Prostate gland (tissue), 2 donors: ENCODE results near the gene INPP4B. TPM values are rescaled to one million over a fixed set of nuclear protein-coding genes. Genes with fewer than 3 reads are reported as not detected.

ENCODE experiments used
- DNase-seq: peaks from one replicate; pipeline ENCODE4 v3.0.0-alpha.2; 2019; ENCODE audit warnings: low spot score
- H3K27ac ChIP-seq, 2 donors: fragments of 200-600 bp; sonication (generic); 2 replicates each; pipeline ENCODE4 v1.5.1; 2017 to 2019
- H3K27me3 ChIP-seq: fragments of 200-600 bp; sonication (generic); replicated peaks from 2 replicates; pipeline ENCODE4 v1.5.1; 2019; ENCODE audit not compliant: insufficient read depth
- H3K36me3 ChIP-seq, 2 donors: fragments of 200-600 bp; sonication (generic); 1 replicate in 1 of 2; 2 replicates in 1 of 2; pipeline versions ENCODE4 v1.5.1 to v1.8.1; 2017 to 2019
- H3K4me1 ChIP-seq: fragments of 200-600 bp; sonication (generic); replicated peaks from 2 replicates; pipeline ENCODE4 v1.5.1; 2019
- H3K4me3 ChIP-seq, 2 donors: fragments of 200-600 bp; sonication (generic); 2 replicates each; pipeline ENCODE4 v1.5.1; 2017 to 2019
- H3K9me3 ChIP-seq: fragments of 200-600 bp; sonication (generic); 2 replicates; pipeline ENCODE4 v1.5.1; 2017
- POLR2A ChIP-seq: fragments of 450-650 bp; IDR thresholded peaks from one replicate; pipeline ENCODE4 v1.6.1; 2016; ENCODE audit warnings: antibody characterized with exemption, mild to moderate bottlenecking
- POLR2AphosphoS5 ChIP-seq: sonication (generic); formaldehyde crosslinking; IDR thresholded peaks from one replicate; pipeline ENCODE4 v1.6.1; 2017; ENCODE audit warnings: antibody characterized with exemption
- WGBS: methylation state at CpG from one replicate; pipeline ENCODE4 v1.1.5; 2018; 5-methylcytosine and 5-hydroxymethylcytosine counted together
- intact Hi-C: fragments of 100-400 bp; cut with DNase I; formaldehyde crosslinking; loops from one replicate; pipeline ENCODE4 v1.14.2; 2022
- total RNA-seq, 2 donors: library from RNA; depleted of rRNA; stranded (reverse); fragments of >200 nt; gene quantifications; one replicate each; pipeline ENCODE4 v1.1.0, GENCODE V29; 2016
- TF ChIP-seq, protein P1 (sequence below), 4 experiments: fragments of 200-600 bp in 2 of 4; fragments of 450-650 bp in 2 of 4; sonication (generic) in 2 of 4; IDR thresholded peaks; 1 replicate in 3 of 4; 2 replicates in 1 of 4; pipeline ENCODE4 v1.5.1; 2016 to 2019; ENCODE audit warnings: antibody characterized with exemption in 4 of 4, mild to moderate bottlenecking in 2 of 4, moderate library complexity in 2 of 4

The INPP4B gene
- total RNA-seq, 2 donors from 2014 or later = 22.3 to 49.7 TPM

DNA sequence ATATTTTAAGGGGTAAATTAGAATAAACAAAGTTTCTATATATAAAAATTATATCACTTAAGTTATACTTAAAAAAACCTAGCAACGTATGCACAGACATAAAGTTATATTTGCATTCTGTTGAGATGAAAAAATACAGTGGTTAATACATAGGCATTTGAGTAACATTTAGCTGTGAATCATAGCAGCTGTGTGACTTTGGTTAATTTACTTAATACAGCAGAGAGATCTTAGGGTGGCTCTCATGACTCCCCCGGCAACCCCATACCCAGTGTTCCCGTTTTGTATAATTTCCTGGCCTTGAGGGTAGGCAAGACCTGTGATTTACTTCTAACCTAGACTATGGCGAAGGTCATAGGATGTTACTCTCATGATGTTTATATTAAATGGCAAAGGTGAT is 504.8 kb downstream of the INPP4B start:
- Histone ChIP-seq H3K27me3 (no peaks in the 10 kb centered on the region), H3K4me1 (no peaks in the 10 kb centered on the region)

GRCh38 chr4:142339053-142339452 is 507.0 kb downstream of the INPP4B start:
- WGBS = 57% methylated on average over 1 of the region's 1 CpG

More for the DNA sequence above, 504.8 kb downstream of the INPP4B start:
- H3K36me3 ChIP-seq = no peaks in the 10 kb centered on the region
- 96% methylated on average over 4 of the region's 4 CpGs for WGBS
- DNase-seq = no peak
- intact Hi-C loops = no loop called here
- H3K9me3 ChIP-seq = no peaks in the 10 kb centered on the region
- H3K27ac ChIP-seq = no peak overlapping the region
- H3K4me3 ChIP-seq = no peak overlapping the region
- TF ChIP-seq, protein P1, sequence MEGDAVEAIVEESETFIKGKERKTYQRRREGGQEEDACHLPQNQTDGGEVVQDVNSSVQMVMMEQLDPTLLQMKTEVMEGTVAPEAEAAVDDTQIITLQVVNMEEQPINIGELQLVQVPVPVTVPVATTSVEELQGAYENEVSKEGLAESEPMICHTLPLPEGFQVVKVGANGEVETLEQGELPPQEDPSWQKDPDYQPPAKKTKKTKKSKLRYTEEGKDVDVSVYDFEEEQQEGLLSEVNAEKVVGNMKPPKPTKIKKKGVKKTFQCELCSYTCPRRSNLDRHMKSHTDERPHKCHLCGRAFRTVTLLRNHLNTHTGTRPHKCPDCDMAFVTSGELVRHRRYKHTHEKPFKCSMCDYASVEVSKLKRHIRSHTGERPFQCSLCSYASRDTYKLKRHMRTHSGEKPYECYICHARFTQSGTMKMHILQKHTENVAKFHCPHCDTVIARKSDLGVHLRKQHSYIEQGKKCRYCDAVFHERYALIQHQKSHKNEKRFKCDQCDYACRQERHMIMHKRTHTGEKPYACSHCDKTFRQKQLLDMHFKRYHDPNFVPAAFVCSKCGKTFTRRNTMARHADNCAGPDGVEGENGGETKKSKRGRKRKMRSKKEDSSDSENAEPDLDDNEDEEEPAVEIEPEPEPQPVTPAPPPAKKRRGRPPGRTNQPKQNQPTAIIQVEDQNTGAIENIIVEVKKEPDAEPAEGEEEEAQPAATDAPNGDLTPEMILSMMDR (IDR thresholded peaks at IDR 0.05) = no peak
- TF ChIP-seq POLR2A (no peak), POLR2AphosphoS5 (no peak)

GRCh38 chr4:142336251-142336934 is 509.7 kb downstream of the INPP4B start:
- 88% methylated on average over 11 of the region's 12 CpGs for WGBS
- Histone ChIP-seq H3K4me1 (no peaks in the 10 kb centered on the region), H3K36me3 (no peaks in the 10 kb centered on the region)

More at GRCh38 chr4:142339053-142339452, 507.0 kb downstream of the INPP4B start:
- H3K27me3 ChIP-seq = no peaks in the 10 kb centered on the region
- H3K9me3 ChIP-seq = no peaks in the 10 kb centered on the region
- no peak for DNase-seq
- H3K36me3 ChIP-seq = no peaks in the 10 kb centered on the region
- no peaks in the 10 kb centered on the region for H3K4me1 ChIP-seq
- no peak overlapping the region for H3K27ac ChIP-seq
- intact Hi-C loops = no loop called here
- TF ChIP-seq POLR2AphosphoS5 (no peak), POLR2A (no peak)
- TF ChIP-seq, protein P1 (IDR thresholded peaks at IDR 0.05) = no peak
- no peak overlapping the region for H3K4me3 ChIP-seq

DNA sequence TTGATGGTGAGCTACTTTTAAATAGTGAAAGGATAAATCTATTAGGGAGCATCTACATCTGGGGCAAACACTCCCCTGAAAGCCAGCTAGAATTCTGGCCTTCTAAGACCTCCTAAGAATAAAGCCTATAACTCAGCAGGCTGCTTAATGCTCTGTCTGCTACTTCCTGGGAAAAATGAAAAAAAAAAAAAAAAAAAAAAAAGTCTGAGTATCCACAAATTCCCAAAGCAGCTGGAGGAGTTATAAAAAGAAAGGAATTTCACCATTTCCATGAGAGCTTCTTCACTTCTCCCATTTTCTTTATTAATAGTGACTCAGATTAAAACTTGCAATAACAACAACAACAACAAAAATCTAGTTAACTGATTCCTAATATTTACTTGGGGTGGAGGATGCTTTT is 511.2 kb downstream of the INPP4B start:
- TF ChIP-seq POLR2AphosphoS5 (no peak), POLR2A (no peak)
- TF ChIP-seq, protein P1 (IDR thresholded peaks at IDR 0.05) = no peak
- Histone ChIP-seq H3K9me3 (no peaks in the 10 kb centered on the region), H3K4me1 (no peaks in the 10 kb centered on the region), H3K36me3 (no peaks in the 10 kb centered on the region), H3K27ac (no peak overlapping the region), H3K4me3 (no peak overlapping the region), H3K27me3 (no peaks in the 10 kb centered on the region)
- DNase-seq = no peak
- intact Hi-C loops = no loop called here

More at GRCh38 chr4:142336251-142336934, 509.7 kb downstream of the INPP4B start:
- Histone ChIP-seq H3K27ac (no peak overlapping the region), H3K4me3 (no peak overlapping the region), H3K27me3 (no peaks in the 10 kb centered on the region), H3K9me3 (no peaks in the 10 kb centered on the region)
- TF ChIP-seq, protein P1 (IDR thresholded peaks at IDR 0.05) = no peak
- intact Hi-C loops = no loop called here
- no peak for DNase-seq

DNA sequence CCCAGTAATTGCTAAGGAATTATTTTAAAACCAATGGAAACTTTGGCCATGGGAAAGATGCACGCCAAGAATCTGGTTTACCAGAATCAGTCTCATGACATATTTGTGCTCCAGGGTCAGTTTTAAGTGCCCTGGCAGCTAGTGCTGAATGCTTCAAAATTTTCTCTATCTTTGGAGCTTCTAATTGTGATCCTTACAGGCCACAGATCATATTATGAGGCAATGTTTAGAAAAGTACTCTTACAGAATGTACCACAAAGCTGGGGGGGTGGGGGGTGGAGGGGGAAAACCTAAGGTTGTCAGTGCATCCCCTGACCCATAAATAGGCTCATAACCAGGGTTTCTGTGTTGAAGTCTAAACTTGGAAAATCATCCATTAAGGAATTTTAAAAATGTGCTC is 514.5 kb downstream of the INPP4B start:
- H3K4me1 ChIP-seq = no peaks in the 10 kb centered on the region
- no peaks in the 10 kb centered on the region for H3K27me3 ChIP-seq
- no peaks in the 10 kb centered on the region for H3K9me3 ChIP-seq
- H3K36me3 ChIP-seq = no peaks in the 10 kb centered on the region
- no peak for TF ChIP-seq POLR2A
- no peak for TF ChIP-seq POLR2AphosphoS5
- TF ChIP-seq, protein P1 (IDR thresholded peaks at IDR 0.05) = no peak
- WGBS = 67% methylated on average over 1 of the region's 1 CpG
- no peak overlapping the region for H3K4me3 ChIP-seq
- intact Hi-C loops = no loop called here
- H3K27ac ChIP-seq = no peak overlapping the region
- DNase-seq = no peak
